ENCODE data around the gene ARL6IP1.

ARL6IP1 gene

DNA sequence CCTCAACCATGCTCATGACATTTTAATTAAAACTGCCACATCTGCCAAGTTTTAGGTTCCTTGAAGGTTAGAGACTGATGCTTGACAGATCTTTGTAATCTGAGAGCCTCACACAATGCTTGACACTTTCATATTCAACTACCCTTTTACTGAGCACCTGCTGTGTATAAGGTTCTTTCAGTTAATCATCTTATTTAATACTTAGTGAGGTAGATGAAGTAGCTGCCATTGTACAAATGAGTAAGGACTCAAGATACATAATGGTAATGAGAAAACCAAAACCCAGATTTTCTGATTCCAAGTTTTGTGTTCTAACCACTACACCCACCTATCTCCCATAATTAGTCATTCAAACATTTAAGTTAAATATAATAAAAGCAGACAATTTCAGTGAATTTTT lies 35.4 kb upstream of the ARL6IP1 start:
- TF ChIP-seq, protein P1, sequence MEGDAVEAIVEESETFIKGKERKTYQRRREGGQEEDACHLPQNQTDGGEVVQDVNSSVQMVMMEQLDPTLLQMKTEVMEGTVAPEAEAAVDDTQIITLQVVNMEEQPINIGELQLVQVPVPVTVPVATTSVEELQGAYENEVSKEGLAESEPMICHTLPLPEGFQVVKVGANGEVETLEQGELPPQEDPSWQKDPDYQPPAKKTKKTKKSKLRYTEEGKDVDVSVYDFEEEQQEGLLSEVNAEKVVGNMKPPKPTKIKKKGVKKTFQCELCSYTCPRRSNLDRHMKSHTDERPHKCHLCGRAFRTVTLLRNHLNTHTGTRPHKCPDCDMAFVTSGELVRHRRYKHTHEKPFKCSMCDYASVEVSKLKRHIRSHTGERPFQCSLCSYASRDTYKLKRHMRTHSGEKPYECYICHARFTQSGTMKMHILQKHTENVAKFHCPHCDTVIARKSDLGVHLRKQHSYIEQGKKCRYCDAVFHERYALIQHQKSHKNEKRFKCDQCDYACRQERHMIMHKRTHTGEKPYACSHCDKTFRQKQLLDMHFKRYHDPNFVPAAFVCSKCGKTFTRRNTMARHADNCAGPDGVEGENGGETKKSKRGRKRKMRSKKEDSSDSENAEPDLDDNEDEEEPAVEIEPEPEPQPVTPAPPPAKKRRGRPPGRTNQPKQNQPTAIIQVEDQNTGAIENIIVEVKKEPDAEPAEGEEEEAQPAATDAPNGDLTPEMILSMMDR (IDR thresholded peaks at IDR 0.05; ENCODE audit: unreplicated experiment in 3 of 3), result no peak
- Mint-ChIP-seq H3K9me3 (peaks cover 3% of the 10 kb centered on the region), H3K36me3 (ENCODE audit: low read depth) (peaks cover 76% of the 10 kb centered on the region), H3K27ac (peak overlapping the region in 2 of 3 experiments; percentile 32 to 75), H3K27me3 (ENCODE audit: low read depth) (no peaks in the 10 kb centered on the region), H3K4me3 (no peak overlapping the region), H3K4me1 (no peaks in the 10 kb centered on the region)

DNA sequence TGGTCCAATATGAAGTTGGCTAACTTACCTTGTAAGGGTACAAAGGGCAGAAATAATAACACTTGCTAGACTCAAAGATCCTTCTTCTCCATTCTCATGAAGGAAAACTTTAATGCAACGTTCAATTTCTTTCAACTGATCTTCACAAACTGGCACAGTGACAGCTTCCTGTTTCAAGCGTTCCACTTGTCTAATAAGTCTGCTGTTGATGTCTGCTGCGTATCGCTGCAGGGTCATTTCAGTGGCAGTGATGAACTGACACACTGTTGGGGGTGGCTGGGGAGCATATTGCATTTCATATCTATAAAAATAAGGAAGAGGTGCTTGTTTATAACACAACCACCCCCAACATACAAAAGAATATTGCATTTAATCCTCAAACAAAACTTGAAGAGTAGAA lies 33.5 kb upstream of the ARL6IP1 start:
- TF ChIP-seq, protein P1 (IDR thresholded peaks at IDR 0.05; ENCODE audit: unreplicated experiment in 3 of 3), result no peak
- H3K36me3 Mint-ChIP-seq (ENCODE audit: low read depth), result peaks cover 73% of the 10 kb centered on the region
- H3K27ac Mint-ChIP-seq, result no peak overlapping the region
- no peak overlapping the region for H3K4me3 Mint-ChIP-seq
- no peaks in the 10 kb centered on the region for H3K4me1 Mint-ChIP-seq
- no peaks in the 10 kb centered on the region for H3K27me3 Mint-ChIP-seq (ENCODE audit: low read depth)
- peaks cover 3% of the 10 kb centered on the region for H3K9me3 Mint-ChIP-seq

DNA sequence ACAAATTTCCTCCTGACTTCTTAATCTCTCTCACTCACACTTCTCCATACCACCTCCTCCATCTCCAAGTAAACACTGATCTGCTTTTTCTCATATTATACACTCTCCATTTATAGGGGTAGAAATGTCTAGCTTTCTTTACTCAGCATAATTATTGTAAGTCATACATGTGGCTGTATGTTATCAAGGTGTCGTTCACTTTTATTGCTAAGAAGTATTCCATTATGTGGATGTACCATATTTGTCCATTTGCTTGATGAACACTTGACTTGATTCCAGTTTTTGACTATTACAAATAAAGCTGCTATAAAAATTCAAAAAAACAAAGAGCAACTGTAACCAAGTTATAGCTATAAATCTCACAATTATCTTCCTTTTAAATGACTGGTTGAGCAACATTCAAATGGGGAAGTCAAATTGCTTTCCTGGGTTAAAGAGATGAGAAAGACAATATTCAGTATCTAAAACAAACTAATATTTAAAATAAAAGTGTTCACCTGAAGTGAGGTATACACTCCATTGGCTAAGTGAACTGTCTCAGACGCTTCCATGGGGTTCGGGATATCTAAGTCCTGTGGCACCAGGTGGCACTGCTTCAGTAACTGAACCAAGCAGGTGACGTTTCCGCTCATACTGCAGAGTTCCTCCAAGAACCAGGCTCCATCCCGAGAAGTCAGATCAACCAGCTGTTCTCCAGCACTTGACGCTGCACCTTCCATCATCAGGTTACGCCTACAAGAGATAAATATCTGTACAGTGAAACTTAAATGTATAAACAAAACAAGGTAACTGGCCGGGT lies 32.6 kb upstream of the ARL6IP1 start:
- no peak overlapping the region for H3K4me3 Mint-ChIP-seq
- TF ChIP-seq, protein P1 (IDR thresholded peaks at IDR 0.05; ENCODE audit: unreplicated experiment in 3 of 3), result no peak

DNA sequence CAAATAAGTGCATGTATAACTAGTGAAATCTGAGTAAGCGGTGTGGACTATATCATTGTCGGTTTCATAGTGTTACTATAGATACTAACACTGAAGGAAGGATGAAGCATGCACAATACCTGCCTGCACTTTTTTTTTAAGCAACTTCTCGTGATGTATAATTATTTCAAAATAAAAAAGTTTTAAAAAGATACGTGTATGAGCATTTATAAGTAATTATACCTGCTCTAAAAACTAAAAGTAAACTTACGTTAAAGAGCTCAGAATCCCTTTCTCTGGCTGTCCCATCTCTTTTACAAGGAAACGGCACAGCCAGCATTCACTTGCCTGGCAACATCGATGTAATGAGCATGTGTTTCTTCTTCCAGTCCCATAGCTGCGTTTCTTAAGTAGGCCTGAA lies 31.3 kb upstream of the ARL6IP1 start:
- Mint-ChIP-seq H3K4me1 (no peaks in the 10 kb centered on the region), H3K36me3 (ENCODE audit: low read depth) (peaks cover 74% of the 10 kb centered on the region), H3K27me3 (ENCODE audit: low read depth) (no peaks in the 10 kb centered on the region), H3K27ac (no peak overlapping the region), H3K4me3 (no peak overlapping the region), H3K9me3 (peaks cover 3% of the 10 kb centered on the region)
- TF ChIP-seq, protein P1 (IDR thresholded peaks at IDR 0.05; ENCODE audit: unreplicated experiment in 3 of 3), result no peak

More for the DNA sequence above, 32.6 kb upstream of the ARL6IP1 start:
- Mint-ChIP-seq H3K4me1 (no peaks in the 10 kb centered on the region), H3K27ac (no peak overlapping the region), H3K27me3 (ENCODE audit: low read depth) (no peaks in the 10 kb centered on the region), H3K36me3 (ENCODE audit: low read depth) (peaks cover 74% of the 10 kb centered on the region), H3K9me3 (peaks cover 3% of the 10 kb centered on the region)

DNA sequence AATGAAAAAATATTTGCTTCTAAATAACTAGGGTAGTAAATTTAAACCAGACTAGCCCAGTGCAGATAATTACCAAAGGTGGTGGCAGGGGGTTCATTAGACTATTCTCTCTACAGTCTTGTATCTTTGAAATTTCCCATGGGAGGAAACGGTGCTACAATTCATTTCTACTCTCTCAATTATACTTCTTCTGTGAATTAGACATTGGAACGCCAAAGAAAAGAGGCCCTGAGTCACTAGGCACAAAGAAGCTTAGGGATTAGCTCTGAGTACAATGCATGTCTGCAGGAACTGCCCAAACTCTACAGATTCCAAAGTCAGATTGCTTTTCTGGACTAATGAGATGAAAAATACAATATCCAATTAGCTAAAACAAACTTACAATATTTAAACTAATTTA lies 30.7 kb upstream of the ARL6IP1 start:
- Mint-ChIP-seq H3K4me1 (no peaks in the 10 kb centered on the region), H3K36me3 (ENCODE audit: low read depth) (peaks cover 70% of the 10 kb centered on the region), H3K4me3 (no peak overlapping the region)

More for the DNA sequence above, 30.7 kb upstream of the ARL6IP1 start:
- Mint-ChIP-seq H3K27ac (no peak overlapping the region), H3K9me3 (peaks cover 3% of the 10 kb centered on the region), H3K27me3 (ENCODE audit: low read depth) (no peaks in the 10 kb centered on the region)
- TF ChIP-seq, protein P1 (IDR thresholded peaks at IDR 0.05; ENCODE audit: unreplicated experiment in 3 of 3), result no peak
